Measurements from ENCODE around the gene ELAVL3. TPM values are rescaled to one million over a fixed set of nuclear protein-coding genes. Genes with fewer than 3 reads are reported as not detected.

The ELAVL3 gene
- total RNA-seq, 1 experiment from 2014 or later, result 1.4 TPM

GRCh38 chr19:11495885-11496284 is 15.0 kb upstream of the ELAVL3 start:
- H3K4me1 Mint-ChIP-seq, result no peaks in the 10 kb centered on the region
- ChIA-PET CTCF (interaction anchor here (0.5 to 1.9 kb wide), 4 partner anchors 13 to 216 kb away, joined by 3 to 6 read pairs (median 4); no protein-coding TSS in a partner anchor), POLR2A (interaction anchor here (1.2 kb wide), 1 partner anchor 157 kb away, joined by 3 read pairs; no protein-coding TSS in a partner anchor)
- no peak for TF ChIP-seq GRHL2 (CRISPR knock-in tag; IDR thresholded peaks at IDR 0.05; ENCODE audit: insufficient replicate concordance, severe bottlenecking)
- TF ChIP-seq USF1 (CRISPR knock-in tag; IDR thresholded peaks at IDR 0.05), result 0 out of 2 replicates have a peak, but pooled peaks have one; percentile 28
- no peak for ATAC-seq
- no peak overlapping the region for H3K27ac Mint-ChIP-seq
- H3K9me3 Mint-ChIP-seq, result no peaks in the 10 kb centered on the region
- H3K36me3 Mint-ChIP-seq, result peaks cover 8% of the 10 kb centered on the region
- H3K27me3 Mint-ChIP-seq (ENCODE audit: low read depth), result no peaks in the 10 kb centered on the region
- DNase-seq (ENCODE audit: low spot score), result no peak
- H3K4me3 Mint-ChIP-seq, result no peak overlapping the region

- TF ChIP-seq FOXJ3 (CRISPR knock-in tag; IDR thresholded peaks at IDR 0.05; ENCODE audit: borderline replicate concordance) (no peak), NR3C1 (CRISPR knock-in tag; conservative IDR thresholded peaks at IDR 0.05; ENCODE audit: low read depth) (no peak), ATF6 (CRISPR knock-in tag; IDR thresholded peaks at IDR 0.05) (no peak), OVOL2 (CRISPR knock-in tag; IDR thresholded peaks at IDR 0.05; ENCODE audit: borderline replicate concordance) (no peak), NFYB (CRISPR knock-in tag; conservative IDR thresholded peaks at IDR 0.05; ENCODE audit: low read depth) (no peak), ARID4B (CRISPR knock-in tag; IDR thresholded peaks at IDR 0.05; ENCODE audit: borderline replicate concordance) (no peak), AR (CRISPR knock-in tag; IDR thresholded peaks at IDR 0.05) (no peak), ATF1 (CRISPR knock-in tag; IDR thresholded peaks at IDR 0.05) (no peak), ESRRA (CRISPR knock-in tag; IDR thresholded peaks at IDR 0.05; ENCODE audit: borderline replicate concordance) (no peak), IRF2 (CRISPR knock-in tag; IDR thresholded peaks at IDR 0.05; ENCODE audit: borderline replicate concordance, low read depth) (no peak), EMX1 (CRISPR knock-in tag; IDR thresholded peaks at IDR 0.05) (no peak), SP1 (CRISPR knock-in tag; conservative IDR thresholded peaks at IDR 0.05) (no peak), JAZF1 (CRISPR knock-in tag; IDR thresholded peaks at IDR 0.05) (no peak), E2F5 (CRISPR knock-in tag; IDR thresholded peaks at IDR 0.05) (no peak), HMGXB4 (CRISPR knock-in tag; IDR thresholded peaks at IDR 0.05) (no peak), MXD4 (CRISPR knock-in tag; IDR thresholded peaks at IDR 0.05; ENCODE audit: borderline replicate concordance) (no peak), KAT7 (CRISPR knock-in tag; IDR thresholded peaks at IDR 0.05; ENCODE audit: borderline replicate concordance) (no peak), ZNF423 (CRISPR knock-in tag; IDR thresholded peaks at IDR 0.05) (no peak)
These were observed 14.6 kb upstream of the ELAVL3 start for GRCh38 chr19:11495481-11495880.

More at GRCh38 chr19:11495481-11495880, 14.6 kb upstream of the ELAVL3 start:
- H3K4me1 Mint-ChIP-seq, result no peaks in the 10 kb centered on the region
- H3K27me3 Mint-ChIP-seq (ENCODE audit: low read depth), result no peaks in the 10 kb centered on the region
- ATAC-seq (no peak), DNase-seq (ENCODE audit: low spot score) (no peak)
- H3K9me3 Mint-ChIP-seq, result no peaks in the 10 kb centered on the region
- no peak overlapping the region for H3K27ac Mint-ChIP-seq
- no peak overlapping the region for H3K4me3 Mint-ChIP-seq
- ChIA-PET CTCF (interaction anchor here (0.5 to 1.9 kb wide), 4 partner anchors 13 to 216 kb away, joined by 3 to 6 read pairs (median 4); no protein-coding TSS in a partner anchor), POLR2A (interaction anchor here (0.6 kb wide), 1 partner anchor 1265 kb away, joined by 3 read pairs; no protein-coding TSS in a partner anchor)
- H3K36me3 Mint-ChIP-seq, result peaks cover 10% of the 10 kb centered on the region

All from WTC11 (cell line).